Measurements from ENCODE around the gene ARHGAP18.

ARHGAP18 gene, protein sequence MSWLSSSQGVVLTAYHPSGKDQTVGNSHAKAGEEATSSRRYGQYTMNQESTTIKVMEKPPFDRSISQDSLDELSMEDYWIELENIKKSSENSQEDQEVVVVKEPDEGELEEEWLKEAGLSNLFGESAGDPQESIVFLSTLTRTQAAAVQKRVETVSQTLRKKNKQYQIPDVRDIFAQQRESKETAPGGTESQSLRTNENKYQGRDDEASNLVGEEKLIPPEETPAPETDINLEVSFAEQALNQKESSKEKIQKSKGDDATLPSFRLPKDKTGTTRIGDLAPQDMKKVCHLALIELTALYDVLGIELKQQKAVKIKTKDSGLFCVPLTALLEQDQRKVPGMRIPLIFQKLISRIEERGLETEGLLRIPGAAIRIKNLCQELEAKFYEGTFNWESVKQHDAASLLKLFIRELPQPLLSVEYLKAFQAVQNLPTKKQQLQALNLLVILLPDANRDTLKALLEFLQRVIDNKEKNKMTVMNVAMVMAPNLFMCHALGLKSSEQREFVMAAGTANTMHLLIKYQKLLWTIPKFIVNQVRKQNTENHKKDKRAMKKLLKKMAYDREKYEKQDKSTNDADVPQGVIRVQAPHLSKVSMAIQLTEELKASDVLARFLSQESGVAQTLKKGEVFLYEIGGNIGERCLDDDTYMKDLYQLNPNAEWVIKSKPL

DNA sequence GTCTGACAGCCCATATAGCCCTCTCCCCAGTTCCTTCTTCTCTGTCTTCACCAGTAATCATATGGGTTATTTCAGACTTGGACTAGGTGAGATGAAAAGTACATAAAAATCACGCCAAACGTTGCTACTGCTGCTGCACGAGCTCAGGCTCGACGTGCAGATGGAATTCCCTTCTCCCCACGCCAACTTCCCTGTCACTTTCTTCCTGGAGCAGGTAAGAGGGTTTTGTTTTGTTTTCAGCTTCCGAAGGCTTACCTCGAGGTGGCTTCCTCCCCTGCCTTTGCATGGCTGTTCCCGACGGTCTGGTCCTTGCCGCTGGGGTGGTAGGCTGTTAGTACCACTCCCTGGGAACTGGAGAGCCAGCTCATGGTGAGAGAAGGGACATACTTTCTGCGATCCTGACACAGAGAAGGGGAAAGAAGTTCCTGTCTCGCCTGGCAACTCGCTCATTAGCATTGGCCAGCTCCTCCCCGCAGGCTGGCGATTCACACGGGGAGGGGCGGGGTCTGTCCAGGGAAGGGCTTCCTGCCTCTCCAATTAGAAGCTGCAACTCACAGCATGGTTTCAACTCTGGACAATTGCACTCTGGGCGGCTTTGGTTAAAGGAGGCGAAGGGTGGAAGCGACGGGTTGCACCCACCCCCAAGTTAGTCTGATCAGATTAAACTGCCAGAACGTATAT lies at the start of gene ARHGAP18:
ARHGAP18 (minus strand) TSS at position 409 of the 681 bp plus-strand sequence; CDS start at position 368, 41 bp downstream.
- DNase-seq = peak; percentile 19

DNA sequence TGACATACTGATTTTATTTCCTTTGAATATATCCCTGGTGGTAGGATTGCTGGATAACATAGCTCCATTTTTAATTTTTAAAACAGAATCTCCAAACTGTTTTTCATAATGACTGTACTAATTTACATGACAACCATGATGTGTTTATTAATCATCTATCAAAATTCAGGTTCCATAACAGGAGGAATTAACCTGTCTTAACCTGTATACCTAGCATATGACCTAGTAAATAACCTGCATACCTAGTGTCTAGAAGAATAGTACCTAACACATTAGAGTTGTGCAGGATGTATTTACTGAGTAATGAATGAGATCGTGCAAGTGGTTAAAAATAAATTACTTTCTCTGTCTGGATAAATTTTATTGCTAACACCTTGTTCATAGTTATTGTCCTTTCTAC lies 45.8 kb upstream of the ARHGAP18 start:
- DNase-seq = no peak

DNA sequence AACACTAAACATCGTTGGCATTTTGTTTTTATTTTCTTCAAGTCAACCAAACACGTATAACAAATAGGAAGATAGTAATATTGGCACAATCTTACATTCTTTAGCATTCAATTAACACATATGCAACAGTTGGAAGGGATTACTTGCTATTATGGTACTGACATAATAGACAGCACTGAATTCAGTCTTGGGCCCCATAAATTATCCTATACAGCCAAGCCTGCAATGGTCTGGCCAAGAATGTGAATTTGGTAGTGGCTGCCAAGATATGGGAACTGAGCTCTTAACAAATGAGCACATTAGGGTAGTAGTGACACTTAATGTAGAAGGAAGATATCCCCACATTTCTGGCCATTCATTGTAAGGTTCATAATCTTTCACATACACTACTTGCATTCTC lies 44.8 kb upstream of the ARHGAP18 start:
- DNase-seq = no peak

DNA sequence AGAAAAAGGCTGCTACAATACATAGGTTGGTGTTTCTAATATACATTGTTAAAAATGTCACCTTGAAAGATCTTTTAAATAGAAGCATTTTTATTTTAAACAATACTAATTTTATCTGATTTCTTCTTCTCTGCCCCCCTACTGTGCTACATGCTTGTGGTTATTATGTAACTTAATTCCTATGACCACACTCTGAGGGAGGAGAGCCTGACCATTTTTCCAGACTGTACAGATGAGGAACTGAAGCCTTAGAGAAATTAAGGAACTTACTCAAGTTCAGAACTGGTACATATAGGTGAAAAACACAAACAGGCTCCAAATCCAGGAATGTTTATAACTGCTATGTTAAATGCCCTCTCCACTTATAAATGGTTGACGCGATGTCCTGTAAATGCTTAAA lies 43.4 kb upstream of the ARHGAP18 start:
- DNase-seq = no peak

GRCh38 chr6:129751384-129751783 lies 41.4 kb upstream of the ARHGAP18 start:
- DNase-seq = no peak

DNA sequence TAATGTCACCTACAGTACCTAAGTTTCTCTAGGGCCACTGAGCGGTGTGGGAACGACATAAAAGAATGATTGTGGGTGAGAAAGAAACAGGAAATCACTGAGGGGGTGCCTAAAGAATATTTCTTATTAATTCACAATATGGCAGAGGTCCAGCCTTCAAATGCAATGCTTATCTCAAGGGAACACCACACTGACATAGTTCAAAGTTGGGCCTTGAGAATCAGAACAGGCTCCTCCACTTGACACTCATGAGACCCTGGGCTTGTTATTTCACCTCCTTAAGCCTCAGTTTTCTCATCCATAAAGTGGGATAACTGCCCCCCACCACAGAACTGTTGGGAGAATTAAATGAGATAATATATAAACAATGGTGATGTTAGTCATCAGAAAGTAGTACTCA lies 40.4 kb upstream of the ARHGAP18 start:
- DNase-seq = no peak

DNA sequence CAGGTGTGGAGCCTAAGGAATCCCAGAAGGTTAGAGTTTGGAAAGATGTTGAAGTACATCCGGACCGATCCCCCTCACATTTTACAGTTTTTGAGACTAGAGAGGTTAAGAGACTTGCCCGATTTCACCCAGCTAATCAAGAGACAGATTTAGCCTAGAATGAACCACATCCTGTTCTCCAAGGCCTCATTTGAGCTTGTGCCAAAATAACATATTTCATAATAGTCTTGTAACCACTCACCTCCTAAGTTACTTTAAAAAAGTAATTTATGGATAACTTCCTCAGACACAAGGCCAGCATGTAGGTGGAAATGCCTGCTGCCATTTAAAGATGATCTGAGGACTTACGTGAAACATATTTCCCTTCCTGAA lies 39.8 kb upstream of the ARHGAP18 start:
- DNase-seq = no peak

- no peak for DNase-seq
These were observed 39.1 kb upstream of the ARHGAP18 start for GRCh38 chr6:129748901-129749748.

DNA sequence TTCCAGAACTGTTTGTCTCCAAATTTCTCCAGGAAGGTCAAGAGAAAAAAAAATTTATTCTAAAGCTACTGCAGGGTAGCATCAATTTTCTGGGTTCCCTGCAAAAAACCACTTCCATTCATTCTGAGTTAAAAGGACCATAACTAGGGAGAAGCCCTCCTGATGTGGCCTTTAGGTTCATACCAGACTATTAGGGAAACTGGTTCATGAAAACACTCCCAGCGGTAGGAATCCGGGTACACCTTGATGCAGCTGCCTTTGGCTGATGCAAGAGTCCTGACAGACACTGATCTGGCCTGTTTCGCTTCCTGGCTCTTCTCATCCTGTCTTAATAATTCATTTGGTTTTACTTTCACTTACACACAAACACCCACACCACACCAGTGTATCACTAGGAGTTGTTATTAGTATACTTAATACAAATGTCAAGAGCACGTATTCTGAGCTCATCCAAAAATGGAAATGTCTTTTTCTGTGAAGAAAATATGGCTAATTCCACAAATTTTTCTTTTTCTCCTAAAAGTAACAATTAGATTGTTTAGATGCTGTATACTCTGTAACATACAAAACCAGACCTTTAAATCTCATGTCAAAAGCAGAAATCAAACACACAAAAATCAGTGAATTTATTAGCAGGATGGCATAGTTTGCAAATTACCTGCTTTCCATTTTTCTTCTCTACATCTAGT lies 38.4 kb upstream of the ARHGAP18 start:
- no peak for DNase-seq

- no peak for DNase-seq
These were observed 37.7 kb upstream of the ARHGAP18 start for GRCh38 chr6:129747588-129748112.

DNA sequence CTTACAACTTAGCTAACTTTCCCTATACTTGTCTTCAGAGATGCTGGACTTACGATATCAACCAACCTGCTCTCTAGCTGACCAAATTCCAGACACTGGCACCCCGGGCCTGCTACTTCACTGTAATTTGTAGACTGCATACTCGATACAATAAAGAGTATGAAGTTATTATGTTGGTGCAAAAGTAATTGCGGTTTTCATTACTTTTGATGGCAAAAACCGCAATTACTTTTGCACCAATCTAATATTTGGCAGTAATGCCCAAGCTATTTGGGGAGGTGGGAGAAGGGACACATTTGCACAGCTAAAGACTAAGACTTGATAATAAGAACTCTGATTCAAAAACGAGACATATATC lies 34.9 kb upstream of the ARHGAP18 start:
- no peak for DNase-seq

DNA sequence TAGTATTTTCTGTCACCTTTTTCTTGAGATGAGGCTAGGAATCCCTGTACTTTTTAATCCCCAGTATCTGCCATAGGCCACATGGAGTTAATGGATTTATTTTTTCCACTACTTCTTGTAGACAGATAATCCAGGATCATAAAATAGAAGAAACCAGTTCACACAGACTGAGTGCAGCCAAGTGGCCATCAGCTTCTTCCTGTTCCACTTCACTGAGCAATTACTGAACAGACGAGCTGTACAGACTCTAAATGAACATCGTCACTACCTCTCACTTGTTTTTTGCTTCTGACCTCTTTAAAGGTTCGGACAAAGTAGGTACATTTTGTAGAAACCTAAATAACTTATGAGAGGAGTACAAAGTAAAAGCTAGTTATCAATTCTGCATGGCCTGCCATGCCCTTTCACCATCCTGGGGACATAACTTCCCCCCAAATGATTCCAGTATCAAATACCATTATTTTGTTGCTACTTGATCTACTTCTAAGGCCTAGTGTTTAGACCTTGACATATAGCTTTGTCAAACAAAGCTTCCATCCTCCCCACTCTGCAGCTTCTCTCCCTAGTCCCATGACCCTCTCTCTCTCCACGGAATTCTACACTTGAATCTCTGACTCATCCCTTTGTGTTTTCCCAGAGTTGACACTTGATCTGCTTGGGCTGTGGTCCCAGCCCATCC lies 34.4 kb upstream of the ARHGAP18 start:
- no peak for DNase-seq

GRCh38 chr6:129740013-129740412 lies 30.0 kb upstream of the ARHGAP18 start:
- DNase-seq = no peak

DNA sequence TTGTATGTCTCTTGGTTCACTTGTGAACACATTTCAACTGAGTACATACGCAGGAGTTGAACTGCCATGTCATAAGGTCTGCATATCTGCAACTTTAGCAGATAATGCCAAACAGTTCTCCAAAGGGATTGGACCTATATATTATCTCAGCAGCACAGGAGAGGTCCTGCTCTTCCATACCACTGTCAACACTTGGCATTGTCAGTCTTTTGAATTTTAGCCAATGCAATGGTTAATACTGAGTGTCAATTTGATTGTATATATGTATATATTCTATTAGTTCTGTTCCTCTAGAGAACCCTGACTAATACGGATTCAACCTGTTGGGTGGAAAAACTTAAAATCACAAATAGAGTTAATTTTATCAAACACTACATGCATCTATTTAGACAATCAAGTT lies 26.1 kb upstream of the ARHGAP18 start:
- no peak for DNase-seq

DNA sequence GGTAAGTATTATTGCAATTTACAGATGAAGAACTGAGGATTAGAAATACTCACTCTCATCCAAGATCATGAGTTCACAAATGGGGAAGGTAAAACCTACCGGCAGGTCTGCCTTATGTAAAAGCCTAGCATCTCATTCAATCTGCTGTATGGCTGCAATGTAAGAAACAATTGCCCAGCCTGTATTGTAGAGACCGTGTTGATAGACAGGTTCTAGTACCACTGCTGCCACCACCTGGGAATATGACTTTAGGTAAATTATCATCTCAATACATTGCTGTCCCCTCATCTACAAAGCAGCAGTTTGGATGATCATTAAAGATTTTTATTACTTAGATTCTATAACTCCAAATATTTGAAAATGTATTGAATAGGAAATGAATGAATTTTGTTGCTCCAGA lies 23.3 kb upstream of the ARHGAP18 start:
- no peak for DNase-seq

DNA sequence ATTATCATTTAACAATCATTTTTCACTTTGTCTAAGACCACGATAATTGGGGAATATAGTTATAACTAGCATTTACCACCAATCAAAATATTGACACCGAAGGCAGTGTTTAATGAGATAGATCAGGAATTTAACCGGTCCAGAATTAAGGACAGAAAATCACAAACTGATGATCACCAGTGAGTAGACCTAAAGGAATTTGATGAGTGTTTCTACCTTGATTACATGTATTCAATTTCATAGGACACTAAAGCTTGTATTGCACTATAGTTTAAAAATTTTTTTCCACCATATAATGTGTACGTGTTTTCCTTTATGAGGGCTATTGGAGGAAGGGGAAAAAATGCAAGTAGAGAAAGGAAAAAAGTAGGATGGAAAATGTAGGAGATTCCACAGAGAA lies 22.6 kb upstream of the ARHGAP18 start:
- DNase-seq = no peak

DNA sequence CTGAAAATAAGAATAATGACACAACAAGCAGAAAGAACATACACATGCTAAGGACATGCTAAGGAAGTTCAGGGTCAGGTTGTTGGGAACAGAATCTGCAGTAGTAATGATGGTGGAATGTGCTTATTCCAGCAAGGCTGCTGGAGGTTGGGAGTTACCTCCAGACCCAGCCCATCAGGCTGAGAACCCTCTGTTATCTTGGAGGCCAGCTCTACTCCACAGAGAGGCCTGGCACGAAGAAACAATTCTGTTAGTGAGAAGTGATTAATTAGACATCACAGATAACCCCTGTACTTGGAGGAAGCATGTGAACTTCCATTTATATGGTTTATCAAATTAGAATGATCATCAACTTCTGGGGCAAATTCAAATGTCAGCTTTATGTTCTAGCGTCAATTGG lies 22.1 kb upstream of the ARHGAP18 start:
- no peak for DNase-seq

- DNase-seq = no peak
These were observed 21.5 kb upstream of the ARHGAP18 start for GRCh38 chr6:129731428-129731827.

DNA sequence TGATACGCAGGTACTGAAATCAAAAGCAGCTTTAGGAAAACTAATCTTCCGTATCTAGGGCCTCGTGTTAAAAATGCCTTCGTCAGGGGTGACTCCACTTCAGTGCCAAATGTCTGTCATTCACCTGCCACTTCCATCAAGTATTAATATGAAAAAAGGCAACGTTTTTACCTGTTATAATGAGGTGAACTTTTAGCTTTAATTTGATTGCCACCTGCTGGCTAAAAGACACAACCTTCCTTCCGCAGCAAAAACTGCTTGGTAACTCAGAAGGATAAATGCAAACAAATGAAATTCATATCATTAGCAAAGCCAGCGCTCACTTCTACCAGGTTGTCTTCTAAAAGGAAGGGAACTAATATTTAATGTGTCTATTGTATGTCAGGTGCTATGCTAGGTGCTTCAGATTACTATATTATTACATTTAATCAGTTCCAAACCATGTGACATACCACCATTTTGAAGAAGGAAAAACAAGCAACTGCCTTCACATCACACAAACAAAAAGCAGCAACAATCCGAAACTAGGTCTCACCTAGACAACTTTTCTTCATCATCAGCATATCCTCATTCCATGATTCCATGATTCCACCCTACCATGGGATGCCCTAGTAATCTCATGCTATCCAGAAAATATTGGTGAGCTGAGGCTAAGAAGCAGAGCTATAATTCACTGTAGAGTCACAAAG lies 20.6 kb upstream of the ARHGAP18 start:
- no peak for DNase-seq

DNA sequence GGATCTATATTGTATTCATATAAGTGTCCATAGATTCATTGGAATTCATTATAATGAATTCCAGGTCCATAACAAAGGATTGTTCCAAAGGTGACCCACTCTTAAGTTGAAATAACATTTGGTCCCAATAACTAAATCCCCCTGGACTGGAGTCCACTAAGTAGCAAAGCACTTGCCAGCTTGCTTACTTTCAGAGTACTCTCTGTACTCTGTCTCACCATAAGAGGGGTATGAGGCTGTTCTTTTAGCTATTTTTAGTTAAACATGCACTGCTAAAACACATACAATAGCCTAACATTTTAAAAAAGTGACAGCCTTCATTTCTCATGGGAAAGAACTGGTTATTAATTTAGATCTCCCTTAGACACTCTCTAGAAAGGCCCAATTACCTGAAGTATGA lies 16.7 kb upstream of the ARHGAP18 start:
- no peak for DNase-seq

DNA sequence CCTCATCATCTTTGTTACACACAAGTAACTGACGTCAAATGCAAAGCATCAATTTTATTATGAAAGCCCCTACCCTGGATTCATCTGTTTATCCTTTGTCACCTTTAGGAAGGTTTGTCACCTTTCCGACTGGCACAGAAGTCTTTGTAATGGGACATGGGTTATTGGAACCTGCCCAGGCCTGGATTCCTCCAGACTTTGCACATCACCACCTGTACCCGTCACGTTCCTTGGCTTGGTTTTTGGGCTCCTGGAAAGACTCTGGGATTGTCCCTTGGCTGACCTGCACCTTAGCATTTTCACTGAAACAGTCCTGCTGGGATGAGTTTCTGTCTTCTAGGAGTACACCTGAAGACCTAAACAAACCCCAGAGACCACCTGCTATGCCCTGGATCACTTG lies 15.4 kb upstream of the ARHGAP18 start:
- DNase-seq = no peak
